CMK (cell line): ENCODE data around the gene MRPL20.

Experiments used
- DNase-seq: peaks from one replicate; pipeline ENCODE4 v3.0.0-alpha.2; 2010; ENCODE audit warnings: low read depth

The MRPL20 gene

GRCh38 chr1:1361233-1361981, 45.7 kb downstream of the MRPL20 start:
- no peak for DNase-seq

- DNase-seq, result no peak
Observed at GRCh38 chr1:1360506-1361169, 46.5 kb downstream of the MRPL20 start.

DNA sequence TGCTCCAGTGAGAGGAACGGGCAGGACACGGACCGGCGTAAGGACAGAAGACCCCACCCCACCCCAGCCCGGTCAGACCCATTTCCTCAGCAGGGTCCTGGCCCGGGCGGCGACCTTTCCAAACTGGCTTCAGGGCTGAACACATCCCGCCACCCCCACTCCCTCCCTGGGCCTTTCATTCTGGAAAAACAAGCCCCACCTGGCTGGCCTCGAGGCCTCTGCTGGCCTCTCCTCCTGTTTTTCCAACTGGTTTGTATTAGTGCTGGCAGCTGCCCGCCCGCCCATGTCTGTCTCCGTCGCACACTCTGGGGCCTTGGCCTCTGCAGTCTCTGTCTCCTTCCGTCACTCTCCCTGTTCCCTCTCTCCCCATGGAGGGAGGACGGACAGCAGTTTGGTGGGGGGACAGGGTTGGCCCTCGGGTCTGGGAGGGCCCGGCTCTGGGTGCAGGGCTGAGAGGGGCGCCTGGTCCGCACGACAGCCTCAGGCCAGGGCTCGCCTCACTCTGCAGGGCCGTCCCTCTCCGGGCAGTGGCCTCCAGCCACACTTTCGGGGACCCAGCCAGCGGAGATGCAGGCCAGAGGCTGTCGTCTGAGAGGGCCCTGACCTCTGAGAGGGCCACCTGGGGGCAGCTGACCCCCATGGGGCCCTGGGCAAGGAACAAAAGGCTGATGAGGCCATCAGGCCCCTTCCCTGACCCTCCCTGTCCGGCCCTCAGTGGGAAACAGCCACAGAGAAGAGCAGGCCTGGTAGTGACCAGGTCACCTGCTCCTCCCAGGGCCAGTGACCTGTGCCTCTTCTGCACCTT, 47.2 kb downstream of the MRPL20 start:
- no peak for DNase-seq

- no peak for DNase-seq
Observed at GRCh38 chr1:1359308-1359663, 47.8 kb downstream of the MRPL20 start.

DNA sequence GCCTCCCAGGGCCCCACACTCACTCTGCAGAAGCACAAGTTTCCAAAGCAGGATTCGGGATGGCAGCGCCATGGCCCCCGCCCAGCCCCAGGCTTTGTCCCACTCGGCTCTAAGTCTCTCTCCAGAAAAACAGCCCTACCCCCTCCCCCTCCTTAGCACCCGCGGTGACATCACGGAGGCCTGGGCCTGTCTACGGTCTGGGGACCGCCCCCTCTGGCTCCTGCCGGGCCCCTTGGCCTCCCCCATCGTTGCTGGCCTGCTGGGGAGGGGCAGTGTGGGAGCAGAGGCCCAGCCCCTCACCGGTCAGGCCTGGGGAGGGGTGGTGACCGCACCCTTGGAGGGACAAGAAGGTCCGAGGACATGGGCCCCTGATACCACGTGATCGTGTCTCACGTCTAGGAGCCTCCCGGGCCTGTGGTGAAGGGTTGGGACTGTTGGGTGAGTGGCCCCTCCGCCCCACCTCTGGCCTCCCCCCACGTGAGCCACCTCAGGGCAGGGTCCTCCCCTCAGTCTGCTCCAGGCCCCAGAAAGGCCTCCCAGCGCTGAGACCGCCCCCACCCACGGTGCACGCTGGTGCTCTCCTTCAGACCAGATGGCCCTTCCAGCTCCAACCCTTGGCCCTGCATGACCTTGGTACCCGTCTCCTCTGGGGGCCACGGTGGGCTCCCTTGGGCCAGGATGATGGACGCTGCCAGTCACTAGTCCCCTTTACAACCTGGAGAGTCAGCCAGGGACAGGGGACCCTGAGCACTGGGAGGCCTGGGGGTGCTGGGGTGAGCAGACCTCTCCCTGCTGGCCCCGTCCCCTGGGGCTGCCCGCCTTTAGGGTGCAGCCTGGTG, 48.4 kb downstream of the MRPL20 start, which contains the start of gene MXRA8:
MXRA8 (minus strand) TSS at position 123 of the 839 bp plus-strand sequence; CDS start at position 72, 51 bp downstream.
- DNase-seq, result no peak

GRCh38 chr1:1357871-1358432, 49.1 kb downstream of the MRPL20 start:
- no peak for DNase-seq

GRCh38 chr1:1356796-1357401, 50.2 kb downstream of the MRPL20 start:
- no peak for DNase-seq

GRCh38 chr1:1356166-1356795, 50.8 kb downstream of the MRPL20 start:
- DNase-seq, result no peak

DNA sequence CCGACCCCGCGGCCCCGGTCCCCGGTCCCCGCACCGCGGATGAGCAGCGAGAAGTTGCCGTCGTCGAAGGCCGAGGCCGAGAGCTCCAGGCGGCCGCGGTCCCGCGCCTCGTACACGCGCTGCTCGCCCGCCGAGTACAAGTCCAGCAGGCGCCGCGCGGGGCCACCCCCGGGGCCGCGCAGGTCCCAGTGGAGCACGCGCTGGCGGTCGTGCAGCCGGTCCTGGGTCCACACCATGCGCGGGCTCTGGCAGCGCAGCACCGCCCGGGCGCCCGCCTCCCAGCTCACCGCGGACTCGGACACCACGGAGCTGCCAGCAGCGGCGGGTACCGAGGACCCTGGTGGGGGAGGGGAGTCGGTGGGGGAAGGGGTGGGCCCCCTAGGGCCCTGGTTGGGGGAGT, 51.7 kb downstream of the MRPL20 start:
- no peak for DNase-seq

- no peak for DNase-seq
Observed at GRCh38 chr1:1354271-1355247, 52.5 kb downstream of the MRPL20 start.

GRCh38 chr1:1353389-1354151, 53.5 kb downstream of the MRPL20 start:
- DNase-seq, result no peak

DNA sequence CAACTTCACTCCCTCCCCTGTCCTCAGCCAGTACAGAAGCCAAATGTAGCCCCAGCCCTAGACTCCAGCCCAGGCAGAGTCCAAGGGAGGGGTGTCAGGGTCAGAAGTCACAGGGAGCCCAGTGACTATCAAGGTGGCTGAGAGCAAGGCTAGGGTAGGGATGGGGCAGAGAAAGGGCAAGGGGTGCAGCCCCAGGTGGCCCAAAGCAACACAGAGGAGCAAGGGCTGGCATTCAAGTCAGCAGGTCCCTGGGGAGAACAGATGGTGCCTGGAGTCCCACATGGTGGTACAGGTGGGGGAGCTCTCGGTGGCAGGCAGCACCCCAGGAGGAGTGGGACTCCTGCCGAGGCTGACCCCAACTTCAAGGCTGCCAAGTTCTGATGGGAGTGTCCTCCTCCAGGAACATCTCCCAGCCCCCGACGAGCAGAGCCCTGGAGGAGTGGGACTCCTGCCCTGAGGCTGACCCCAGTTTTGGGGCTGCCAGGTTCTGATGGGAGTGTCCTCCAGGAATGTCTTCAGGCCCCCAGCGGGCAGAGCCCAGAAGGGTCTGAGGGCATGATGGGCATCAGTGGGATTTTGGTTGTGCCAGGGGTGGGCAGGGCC, 54.2 kb downstream of the MRPL20 start:
- no peak for DNase-seq
